CD4-positive, alpha-beta T cell (primary cell): ENCODE data around the gene TAS2R60. TPM values are rescaled to one million over a fixed set of nuclear protein-coding genes. Genes with fewer than 3 reads are reported as not detected.
A peak's percentile ranks its signal among the peaks of the same experiment; 100 is the strongest.
"Not testable (repeated sequence)": the region's sequence is repeated elsewhere in the genome, so short reads cannot be mapped to it uniquely, and the experiment has no call there.

Experiments
- ATAC-seq: fragments of 200-7000 bp; cut with Tn5 transposase; one replicate; pipeline ENCODE4 v1.10.0; 2022; ENCODE audit warnings: mild to moderate bottlenecking; ENCODE audit not compliant: poor library complexity
- CTCF ChIA-PET: fragments of 350-600 bp; sonication (Branson Sonifier 250); formaldehyde crosslinking; loops from one replicate; lab custom pipeline; 2021; ENCODE audit warnings: antibody characterized with exemption, inconsistent platforms; lab: Charles Lee
- POLR2A ChIA-PET: fragments of 350-600 bp; sonication (Branson Sonifier 250); formaldehyde crosslinking; loops from one replicate; lab custom pipeline; 2021; ENCODE audit warnings: antibody characterized with exemption, inconsistent platforms; lab: Charles Lee
- DNase-seq, 14 experiments: peaks; one replicate each; pipeline ENCODE4 v3.0.0-alpha.2; 2013 to 2020; ENCODE audit warnings: mixed read lengths in 2 of 14
- H3K27ac ChIP-seq, 2 donors: one replicate each; pipeline versions ENCODE4 v1.5.1 to v1.7.0; 2013; ENCODE audit warnings: low read length in 2 of 2, low read depth in 1 of 2, mild to moderate bottlenecking in 1 of 2
- H3K27me3 ChIP-seq, 2 experiments: 1 replicate in 1 of 2; 2 replicates in 1 of 2; pipeline versions ENCODE4 v1.6.1 to v1.7.0; 2013; ENCODE audit warnings: low read length in 2 of 2, control low read depth in 1 of 2, mild to moderate bottlenecking in 1 of 2, moderate library complexity in 1 of 2; ENCODE audit not compliant: insufficient read depth in 2 of 2, control insufficient read depth in 1 of 2
- H3K36me3 ChIP-seq: one replicate; pipeline ENCODE4 v1.6.1; 2013; ENCODE audit warnings: low read length, control low read depth; ENCODE audit not compliant: insufficient read depth
- H3K4me1 ChIP-seq: one replicate; pipeline ENCODE4 v1.6.1; 2013; ENCODE audit warnings: low read length, control low read depth; ENCODE audit not compliant: insufficient read depth
- H3K4me3 ChIP-seq: one replicate; pipeline ENCODE4 v1.5.1; 2013; ENCODE audit warnings: mild to moderate bottlenecking, low read length, moderate library complexity
- H3K9me3 ChIP-seq, 2 experiments: 1 replicate in 1 of 2; 2 replicates in 1 of 2; pipeline versions ENCODE4 v1.6.1 to v1.7.0; 2013; ENCODE audit warnings: low read length in 2 of 2, mild to moderate bottlenecking in 2 of 2, control low read depth in 1 of 2, moderate library complexity in 1 of 2; ENCODE audit not compliant: control insufficient read depth in 1 of 2, insufficient read depth in 1 of 2
- H3K27ac Mint-ChIP-seq: one replicate; pipeline ENCODE4 v1.8.0; 2020; ENCODE audit warnings: mixed read lengths
- H3K27me3 Mint-ChIP-seq: one replicate; pipeline ENCODE4 v1.8.0; 2021; ENCODE audit warnings: mixed read lengths
- H3K36me3 Mint-ChIP-seq: one replicate; pipeline ENCODE4 v1.8.0; 2021; ENCODE audit warnings: low read depth, mixed read lengths
- H3K4me1 Mint-ChIP-seq: one replicate; pipeline ENCODE4 v1.8.0; 2021; ENCODE audit warnings: low read depth, mixed read lengths
- H3K4me3 Mint-ChIP-seq: one replicate; pipeline ENCODE4 v1.8.0; 2020; ENCODE audit warnings: mild to moderate bottlenecking, mixed read lengths
- H3K9me3 Mint-ChIP-seq: one replicate; pipeline ENCODE4 v1.8.0; 2020; ENCODE audit warnings: mixed read lengths
- CTCF ChIP-seq: fragments of 200-600 bp; IDR thresholded peaks from one replicate; pipeline ENCODE4 v1.8.0; 2022; ENCODE audit warnings: antibody characterized with exemption, mild to moderate bottlenecking
- intact Hi-C, 2 experiments: fragments of 100-400 bp; cut with DNase I in 1 of 2; cut with micrococcal nuclease in 1 of 2; formaldehyde crosslinking; loops; one replicate each; pipeline versions ENCODE4 v1.15.1 to v1.9.0; 2023 to 2025; cut with DNase I, micrococcal nuclease
- total RNA-seq, 174 experiments: library from RNA in 2 of 174; stranded (reverse) in 2 of 174; gene quantifications; one replicate each; pipeline ENCODE4 v1.2.3 and lab custom pipeline; 2021 to 2026

The TAS2R60 gene
- total RNA-seq, 2 experiments from 2014 or later = 0.47 to 0.61 TPM

- H3K36me3 ChIP-seq = peaks cover 3% of the 10 kb centered on the region
- no peaks in the 10 kb centered on the region for H3K9me3 ChIP-seq
- TF ChIP-seq CTCF = no peak
- Mint-ChIP-seq H3K4me3 (no peak overlapping the region), H3K27me3 (no peaks in the 10 kb centered on the region), H3K36me3 (peaks cover 31% of the 10 kb centered on the region), H3K27ac (no peak overlapping the region), H3K9me3 (no peaks in the 10 kb centered on the region), H3K4me1 (peaks cover 34% of the 10 kb centered on the region)
- ChIA-PET POLR2A (no interaction called here), CTCF (no interaction called here)
- intact Hi-C loops = no loop called here
- no peaks in the 10 kb centered on the region for H3K4me1 ChIP-seq
- ATAC-seq (no peak), DNase-seq (no peak)
- no peak overlapping the region for H3K27ac ChIP-seq
- H3K27me3 ChIP-seq = no peaks in the 10 kb centered on the region
- H3K4me3 ChIP-seq = no peak overlapping the region
Observed at GRCh38 chr7:143484119-143484518, 40.9 kb downstream of the TAS2R60 start.

- DNase-seq (peak in 1 of 14 experiments; percentile 15), ATAC-seq (no peak)
- no peaks in the 10 kb centered on the region for H3K27me3 Mint-ChIP-seq
- POLR2A ChIA-PET = no interaction called here
- Histone ChIP-seq H3K9me3 (no peaks in the 10 kb centered on the region), H3K4me3 (no peak overlapping the region), H3K4me1 (no peaks in the 10 kb centered on the region), H3K27me3 (no peaks in the 10 kb centered on the region), H3K27ac (no peak overlapping the region), H3K36me3 (peaks cover 3% of the 10 kb centered on the region)
- H3K9me3 Mint-ChIP-seq = no peaks in the 10 kb centered on the region
- peaks cover 34% of the 10 kb centered on the region for H3K4me1 Mint-ChIP-seq
- intact Hi-C loops = no loop called here
- CTCF ChIA-PET = interaction anchor here (0.7 kb wide), 1 partner anchor 447 kb away, joined by 4 read pairs; no protein-coding TSS in a partner anchor
- H3K4me3 Mint-ChIP-seq = no peak overlapping the region
- H3K36me3 Mint-ChIP-seq = peaks cover 39% of the 10 kb centered on the region
- no peak overlapping the region for H3K27ac Mint-ChIP-seq
- TF ChIP-seq CTCF = no peak
Observed at GRCh38 chr7:143485094-143485493, 41.8 kb downstream of the TAS2R60 start.

GRCh38 chr7:143485500-143485899 is 42.2 kb downstream of the TAS2R60 start:
- Histone ChIP-seq H3K36me3 (peaks cover 3% of the 10 kb centered on the region), H3K4me3 (no peak overlapping the region), H3K27me3 (no peaks in the 10 kb centered on the region), H3K4me1 (no peaks in the 10 kb centered on the region), H3K27ac (no peak overlapping the region), H3K9me3 (no peaks in the 10 kb centered on the region)
- no peaks in the 10 kb centered on the region for H3K9me3 Mint-ChIP-seq
- H3K27me3 Mint-ChIP-seq = no peaks in the 10 kb centered on the region
- H3K36me3 Mint-ChIP-seq = peaks cover 39% of the 10 kb centered on the region
- no peak for TF ChIP-seq CTCF
- no peak overlapping the region for H3K4me3 Mint-ChIP-seq
- DNase-seq (peak in 1 of 14 experiments; percentile 15), ATAC-seq (no peak)
- ChIA-PET CTCF (no interaction called here), POLR2A (no interaction called here)
- H3K27ac Mint-ChIP-seq = no peak overlapping the region
- peaks cover 32% of the 10 kb centered on the region for H3K4me1 Mint-ChIP-seq
- intact Hi-C loops = no loop called here

GRCh38 chr7:143486266-143486665 is 43.0 kb downstream of the TAS2R60 start:
- H3K9me3 ChIP-seq, H3K27me3 Mint-ChIP-seq, CTCF ChIA-PET, POLR2A ChIA-PET, H3K27me3 ChIP-seq, ATAC-seq, H3K27ac ChIP-seq, H3K27ac Mint-ChIP-seq, H3K4me1 ChIP-seq, H3K36me3 ChIP-seq, DNase-seq, H3K4me3 ChIP-seq, H3K4me3 Mint-ChIP-seq, H3K9me3 Mint-ChIP-seq, intact Hi-C loops: not testable (repeated sequence)
- H3K4me1 Mint-ChIP-seq = peaks cover 30% of the 10 kb centered on the region
- H3K36me3 Mint-ChIP-seq = peaks cover 39% of the 10 kb centered on the region
